Right atrium auricular region (tissue), 2 donors: ENCODE data around the gene SORD. TPM values are rescaled to one million over a fixed set of nuclear protein-coding genes. Genes with fewer than 3 reads are reported as not detected.
A peak's percentile ranks its signal among the peaks of the same experiment; 100 is the strongest.
"Not testable (repeated sequence)": the region's sequence is repeated elsewhere in the genome, so short reads cannot be mapped to it uniquely, and the experiment has no call there.

Experiments used
- DNase-seq: peaks from one replicate; pipeline ENCODE4 v3.0.0-alpha.2; 2019; ENCODE audit warnings: low spot score
- H3K27ac ChIP-seq, 2 donors: fragments of 200-600 bp; sonication (generic); 1 replicate in 1 of 2; 2 replicates in 1 of 2; pipeline ENCODE4 v1.5.1; 2016 to 2019
- H3K27me3 ChIP-seq, 2 donors: fragments of 200-600 bp; sonication (generic); one replicate each; pipeline versions ENCODE4 v1.5.1 to v1.6.0; 2017 to 2019
- H3K36me3 ChIP-seq: fragments of 200-600 bp; sonication (generic); one replicate; pipeline ENCODE4 v1.5.1; 2016
- H3K4me1 ChIP-seq, 2 donors: fragments of 200-600 bp; sonication (generic); one replicate each; pipeline versions ENCODE4 v1.5.1 to v1.6.0; 2017 to 2019
- H3K4me3 ChIP-seq, 2 donors: fragments of 200-600 bp; sonication (generic); 1 replicate in 1 of 2; 2 replicates in 1 of 2; pipeline ENCODE4 v1.5.1; 2017 to 2019; ENCODE audit warnings: mild to moderate bottlenecking in 1 of 2, moderate library complexity in 1 of 2
- H3K9me3 ChIP-seq, 2 donors: fragments of 200-600 bp; sonication (generic); one replicate each; pipeline ENCODE4 v1.5.1; 2019
- total RNA-seq, 2 donors: library from RNA; depleted of rRNA; stranded (reverse); fragments of >200 nt; gene quantifications; one replicate each; pipeline ENCODE4 v1.1.0, GENCODE V29; 2016
- TF ChIP-seq, protein P1 (sequence below), 2 donors: fragments of 200-600 bp; sonication (generic); IDR thresholded peaks; one replicate each; pipeline ENCODE4 v1.5.1; 2019; ENCODE audit warnings: antibody characterized with exemption in 2 of 2

The SORD gene
- 1 to 10 TPM; 5.7 to 9.0 TPM for total RNA-seq

DNA sequence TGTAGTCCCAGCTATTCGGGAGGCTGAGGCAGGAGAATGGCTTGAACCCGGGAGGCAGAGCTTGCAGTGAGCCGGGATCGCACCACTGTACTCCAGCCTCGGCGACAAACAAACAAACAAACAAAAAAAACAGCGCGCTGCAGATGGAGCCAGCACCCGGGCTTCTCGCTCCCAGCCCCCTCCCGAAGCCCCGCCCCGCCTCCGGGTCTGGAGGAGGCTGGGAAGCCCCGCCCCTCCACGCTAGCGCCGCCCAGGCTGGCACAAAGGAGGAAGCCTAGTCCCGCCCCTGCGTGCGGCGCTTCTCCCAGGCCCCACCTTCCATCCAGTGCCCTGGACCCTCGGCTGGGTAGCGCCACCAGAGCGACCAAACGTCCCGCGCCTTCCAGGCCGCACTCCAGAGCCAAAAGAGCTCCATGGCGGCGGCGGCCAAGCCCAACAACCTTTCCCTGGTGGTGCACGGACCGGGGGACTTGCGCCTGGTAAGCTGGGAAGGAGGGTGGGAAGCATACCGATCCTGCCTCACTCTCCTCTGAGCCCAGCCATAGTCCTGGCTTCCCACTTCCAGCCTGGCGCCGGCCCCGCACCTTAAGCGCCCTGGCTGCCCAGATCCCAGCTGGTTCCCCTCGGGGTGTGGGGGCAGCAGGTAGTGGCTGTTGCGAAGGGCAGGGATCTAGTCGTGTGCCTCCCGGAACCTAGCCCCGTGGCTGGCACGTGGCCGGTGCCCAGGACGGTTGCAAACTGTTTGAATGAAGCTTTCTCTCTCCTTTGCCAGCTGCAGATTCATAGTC lies at the start of gene SORD:
Gene SORD, plus strand, starts transcription at position 325 of the 788 bp plus-strand sequence. Its CDS starts 89 bp downstream, at position 414.
- Histone ChIP-seq H3K4me1 (peaks cover 0 to 35% of the 10 kb centered on the region in 2 donors), H3K27me3 (no peaks in the 10 kb centered on the region), H3K9me3 (no peaks in the 10 kb centered on the region), H3K27ac (peak within 1 kb of the TSS; percentile 80 to 85), H3K36me3 (no peaks in the 10 kb centered on the region), H3K4me3 (peak within 1 kb of the TSS; percentile 74 to 77)
- TF ChIP-seq, protein P1, sequence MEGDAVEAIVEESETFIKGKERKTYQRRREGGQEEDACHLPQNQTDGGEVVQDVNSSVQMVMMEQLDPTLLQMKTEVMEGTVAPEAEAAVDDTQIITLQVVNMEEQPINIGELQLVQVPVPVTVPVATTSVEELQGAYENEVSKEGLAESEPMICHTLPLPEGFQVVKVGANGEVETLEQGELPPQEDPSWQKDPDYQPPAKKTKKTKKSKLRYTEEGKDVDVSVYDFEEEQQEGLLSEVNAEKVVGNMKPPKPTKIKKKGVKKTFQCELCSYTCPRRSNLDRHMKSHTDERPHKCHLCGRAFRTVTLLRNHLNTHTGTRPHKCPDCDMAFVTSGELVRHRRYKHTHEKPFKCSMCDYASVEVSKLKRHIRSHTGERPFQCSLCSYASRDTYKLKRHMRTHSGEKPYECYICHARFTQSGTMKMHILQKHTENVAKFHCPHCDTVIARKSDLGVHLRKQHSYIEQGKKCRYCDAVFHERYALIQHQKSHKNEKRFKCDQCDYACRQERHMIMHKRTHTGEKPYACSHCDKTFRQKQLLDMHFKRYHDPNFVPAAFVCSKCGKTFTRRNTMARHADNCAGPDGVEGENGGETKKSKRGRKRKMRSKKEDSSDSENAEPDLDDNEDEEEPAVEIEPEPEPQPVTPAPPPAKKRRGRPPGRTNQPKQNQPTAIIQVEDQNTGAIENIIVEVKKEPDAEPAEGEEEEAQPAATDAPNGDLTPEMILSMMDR (IDR thresholded peaks at IDR 0.05): peak in 1 of 2 donors; percentile 14
- DNase-seq: peak; percentile 80

DNA sequence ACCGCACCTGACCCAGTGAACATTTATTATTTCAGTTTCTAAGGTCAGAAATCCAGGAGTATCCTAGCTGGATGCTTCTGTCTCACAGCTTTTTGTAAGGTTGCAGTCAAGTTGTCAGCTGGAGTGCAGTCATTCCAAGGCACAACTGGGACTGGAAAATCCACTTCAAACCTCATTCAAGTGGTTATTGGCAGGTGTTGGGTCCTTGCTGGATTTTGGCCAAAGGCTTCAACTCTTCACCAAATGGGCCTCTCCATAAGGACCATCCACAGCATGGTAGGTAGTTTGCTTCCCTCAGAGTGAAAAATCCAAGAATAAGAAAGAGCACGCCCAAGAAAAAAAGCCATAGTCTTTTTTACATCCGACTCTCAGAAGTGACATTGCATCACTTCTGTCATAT lies 46.8 kb upstream of the SORD start:
- not testable (repeated sequence) for H3K27ac ChIP-seq, H3K4me1 ChIP-seq, H3K4me3 ChIP-seq, H3K27me3 ChIP-seq, H3K9me3 ChIP-seq, DNase-seq, H3K36me3 ChIP-seq

DNA sequence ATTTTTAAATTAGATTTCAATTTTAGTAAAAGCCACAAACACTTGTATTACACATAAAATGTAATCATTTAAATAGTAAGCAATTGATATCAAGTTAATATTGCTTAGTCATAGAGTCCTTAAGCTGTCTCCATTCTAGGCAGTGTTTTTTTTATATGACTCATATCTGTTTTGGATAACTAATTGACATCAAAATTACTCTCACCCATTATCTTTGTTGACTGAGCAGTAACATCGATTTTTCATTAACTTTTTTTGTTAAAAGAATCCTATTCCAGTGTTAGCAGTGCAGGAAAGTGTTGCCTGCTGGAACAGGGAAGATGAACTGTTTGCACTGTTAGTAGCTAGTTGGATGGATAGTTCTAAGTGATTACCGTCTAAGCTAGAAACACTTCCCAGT lies 45.2 kb upstream of the SORD start:
- H3K9me3 ChIP-seq, H3K4me3 ChIP-seq, H3K27ac ChIP-seq, H3K27me3 ChIP-seq, DNase-seq, H3K4me1 ChIP-seq, H3K36me3 ChIP-seq: not testable (repeated sequence)

DNA sequence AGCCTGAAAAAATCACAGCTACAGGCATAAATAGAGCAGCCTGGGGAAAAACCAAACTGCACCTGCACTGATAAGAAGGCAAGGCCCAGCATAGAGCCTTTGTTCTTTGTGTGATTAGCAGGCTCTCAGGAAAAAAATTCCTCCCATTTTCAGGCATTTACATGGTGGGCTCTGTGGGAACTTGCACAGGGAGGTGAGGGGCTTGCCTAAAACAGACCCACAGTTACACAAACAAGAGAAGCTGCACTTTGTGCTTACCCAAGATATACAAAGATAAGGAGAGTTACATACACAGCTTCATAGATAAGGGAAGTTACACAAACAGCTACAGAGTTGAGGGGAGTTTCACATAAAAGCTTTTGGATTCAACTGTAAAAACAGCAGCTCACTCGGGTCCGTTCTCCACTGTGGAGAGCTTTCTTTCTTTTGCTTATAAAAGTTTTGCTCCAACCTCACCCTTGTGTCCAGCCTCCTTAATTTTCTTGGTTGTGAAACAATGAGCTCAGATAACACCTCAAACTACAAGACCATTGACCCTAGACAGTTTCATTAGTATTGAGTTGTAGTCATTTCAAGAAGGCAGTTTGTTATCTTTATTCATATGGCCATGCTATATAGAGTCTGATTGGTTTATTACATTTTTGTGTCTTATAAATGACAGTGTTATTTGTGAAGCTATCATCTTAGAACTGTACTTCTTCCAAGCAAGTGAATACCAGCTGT lies 43.2 kb upstream of the SORD start:
- not testable (repeated sequence) for DNase-seq

DNA sequence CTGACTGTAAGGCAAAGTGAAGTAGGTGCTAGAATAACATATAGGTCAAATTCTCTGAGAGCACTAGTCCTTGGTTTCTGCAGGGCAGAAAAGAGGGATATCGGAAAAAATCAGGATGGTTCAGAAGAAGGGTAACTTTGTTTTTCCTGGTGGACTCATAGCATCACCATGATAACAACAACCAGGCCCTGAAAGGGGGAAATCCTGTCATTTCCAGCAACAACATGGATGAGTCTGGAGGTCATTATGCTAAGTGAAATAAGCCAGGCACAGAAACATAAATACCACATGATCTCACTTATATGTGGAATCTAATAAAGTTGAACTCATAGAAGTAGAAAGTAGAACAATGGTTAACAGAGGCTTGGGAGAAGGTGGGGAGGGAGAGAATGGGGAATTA lies 38.9 kb upstream of the SORD start:
- H3K4me3 ChIP-seq, H3K27me3 ChIP-seq, DNase-seq, H3K36me3 ChIP-seq, H3K27ac ChIP-seq, H3K9me3 ChIP-seq, H3K4me1 ChIP-seq: not testable (repeated sequence)

More for the DNA sequence above, 43.2 kb upstream of the SORD start:
- H3K27me3 ChIP-seq, H3K9me3 ChIP-seq, H3K27ac ChIP-seq, H3K4me3 ChIP-seq, H3K36me3 ChIP-seq, H3K4me1 ChIP-seq: not testable (repeated sequence)

DNA sequence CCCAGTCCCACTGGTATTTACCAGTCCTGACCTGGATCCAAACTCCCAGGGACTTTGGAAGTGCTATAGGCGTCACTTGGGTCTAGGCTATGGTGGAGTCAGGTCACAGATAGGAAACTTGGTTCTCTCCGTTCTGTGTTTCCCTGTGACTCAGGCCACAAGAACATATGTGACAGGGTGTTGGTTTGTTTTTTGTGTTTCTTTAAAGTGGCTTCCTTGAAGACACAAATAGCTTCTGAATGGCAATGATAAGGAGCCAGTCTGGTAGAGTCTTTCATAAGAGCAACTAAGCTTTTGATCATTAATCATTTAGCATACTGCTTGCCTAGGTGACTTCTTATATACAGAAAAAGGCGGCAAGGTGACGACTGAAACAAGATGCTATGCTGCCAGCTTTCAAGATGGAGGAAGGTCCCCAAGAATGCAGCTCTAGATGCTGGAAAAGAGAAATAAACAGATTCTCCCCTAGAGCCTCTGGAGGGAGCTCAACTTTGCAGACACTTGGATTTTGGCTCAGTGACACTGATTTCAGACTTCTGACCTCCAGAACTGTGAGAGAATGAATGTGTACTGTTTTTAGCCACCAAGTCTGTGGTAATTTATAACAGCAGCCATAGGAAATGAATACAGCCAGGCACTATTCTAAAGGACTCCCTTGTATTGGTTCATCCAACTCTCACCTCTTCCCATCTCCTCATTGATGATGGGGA lies 36.5 kb upstream of the SORD start:
- H3K4me3 ChIP-seq, H3K36me3 ChIP-seq, H3K27me3 ChIP-seq, H3K27ac ChIP-seq, H3K9me3 ChIP-seq, H3K4me1 ChIP-seq, DNase-seq: not testable (repeated sequence)

DNA sequence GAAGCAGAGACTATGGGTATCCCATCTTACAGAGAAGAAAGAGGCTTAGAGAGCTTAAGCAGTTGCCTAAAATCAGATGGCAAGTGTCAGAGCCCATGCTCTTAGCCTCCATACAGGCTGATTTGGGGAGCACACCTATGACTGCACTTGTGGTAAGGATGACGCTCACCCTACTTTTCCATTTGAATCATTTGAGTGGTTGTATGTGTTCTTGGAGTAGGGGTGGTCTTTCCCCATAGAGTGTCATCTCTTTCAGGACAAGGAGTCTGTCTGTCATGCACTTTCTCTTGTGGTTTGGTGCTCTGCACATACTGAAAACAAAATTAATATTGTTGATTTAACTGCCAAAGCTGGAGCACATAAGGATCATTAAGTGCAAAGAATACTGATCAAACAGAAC lies 35.3 kb upstream of the SORD start:
- H3K4me3 ChIP-seq, DNase-seq, H3K9me3 ChIP-seq, H3K27ac ChIP-seq, H3K36me3 ChIP-seq, H3K4me1 ChIP-seq, H3K27me3 ChIP-seq: not testable (repeated sequence)

DNA sequence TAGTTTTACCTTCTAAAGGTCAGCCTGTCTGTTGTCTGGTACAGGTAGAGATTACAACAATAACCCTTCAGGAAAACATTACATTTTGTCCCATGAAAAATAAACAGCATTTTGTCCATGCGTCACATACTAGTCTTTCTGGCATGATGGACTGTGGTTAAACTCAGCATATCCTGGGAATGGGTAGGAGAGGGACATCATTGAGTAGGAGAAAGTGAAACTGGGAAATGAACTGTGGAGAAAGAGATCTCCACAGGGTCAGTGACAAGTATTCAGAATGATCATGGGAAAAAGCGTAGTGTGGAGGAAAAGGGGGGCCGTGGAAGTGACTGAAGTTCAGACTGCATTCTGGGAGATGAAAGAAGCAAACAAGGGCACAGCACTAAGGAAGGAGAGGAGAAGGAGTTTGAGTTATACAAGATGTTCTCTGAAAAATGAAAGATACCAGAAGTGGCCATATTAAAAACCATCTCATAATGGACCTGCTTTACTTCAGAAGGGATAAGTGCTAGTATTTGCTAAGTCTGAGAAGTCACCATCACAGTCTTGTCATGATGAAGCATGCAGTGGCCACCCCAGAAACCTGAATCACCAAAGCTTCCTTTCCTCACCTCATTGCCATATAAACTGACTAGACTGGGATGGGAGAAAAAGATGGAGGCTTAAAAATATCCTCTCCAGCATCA lies 34.7 kb upstream of the SORD start:
- DNase-seq, H3K36me3 ChIP-seq, H3K27me3 ChIP-seq, H3K27ac ChIP-seq, H3K4me1 ChIP-seq, H3K4me3 ChIP-seq, H3K9me3 ChIP-seq: not testable (repeated sequence)

DNA sequence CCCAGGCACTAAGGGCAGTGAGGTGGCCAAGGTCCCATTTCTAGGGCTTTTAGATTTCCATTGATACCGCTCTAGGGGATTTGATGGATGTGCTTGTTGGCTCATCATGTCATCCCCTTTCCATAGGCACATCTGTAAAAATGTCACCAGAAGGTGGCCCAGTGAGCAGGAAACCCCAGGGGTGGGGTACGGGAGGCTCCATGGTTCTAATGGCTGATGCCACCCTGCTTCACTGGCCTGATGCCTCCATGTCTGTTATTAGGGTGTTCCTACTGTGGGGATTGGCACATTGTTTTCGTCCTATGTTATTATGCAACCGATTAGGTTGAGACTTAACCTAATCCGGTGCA lies 34.1 kb upstream of the SORD start:
- H3K4me1 ChIP-seq, H3K4me3 ChIP-seq, H3K36me3 ChIP-seq, DNase-seq, H3K9me3 ChIP-seq, H3K27me3 ChIP-seq, H3K27ac ChIP-seq: not testable (repeated sequence)

DNA sequence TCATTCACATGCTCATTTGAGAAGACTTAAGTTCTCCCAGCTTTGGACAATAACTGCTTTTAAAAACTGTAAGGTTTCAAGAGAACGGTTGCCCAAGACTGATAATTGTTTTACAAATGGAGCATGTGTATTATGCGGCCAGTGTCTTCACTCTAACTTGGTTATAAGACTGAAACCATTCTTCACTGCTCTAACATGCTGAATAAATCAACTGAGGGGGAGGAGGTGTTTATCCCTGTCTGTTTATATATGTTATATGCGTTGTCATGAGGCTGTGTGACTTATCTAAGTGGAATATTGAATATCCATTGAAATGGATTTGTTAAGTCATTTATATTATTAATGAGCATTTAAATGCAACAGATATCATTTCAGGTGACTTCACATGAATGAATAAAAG lies 25.4 kb upstream of the SORD start:
- DNase-seq, H3K4me3 ChIP-seq, H3K9me3 ChIP-seq, H3K36me3 ChIP-seq, H3K27ac ChIP-seq, H3K4me1 ChIP-seq, H3K27me3 ChIP-seq: not testable (repeated sequence)
